IPS-11a (cell line): ENCODE measurements around the gene FAM98B.

Source experiments
- H3K4me3 ChIP-seq: one replicate; pipeline ENCODE4 v1.5.1; 2013; ENCODE audit warnings: low read depth, low read length, control low read depth

Gene FAM98B

GRCh38 chr15:38460543-38460942 is 6.6 kb downstream of the FAM98B start:
- no peak overlapping the region for H3K4me3 ChIP-seq

- H3K4me3 ChIP-seq = no peak overlapping the region
Observed at GRCh38 chr15:38461066-38461833, 7.3 kb downstream of the FAM98B start.

- no peak overlapping the region for H3K4me3 ChIP-seq
Observed at GRCh38 chr15:38463893-38464292, 10.0 kb downstream of the FAM98B start.

DNA sequence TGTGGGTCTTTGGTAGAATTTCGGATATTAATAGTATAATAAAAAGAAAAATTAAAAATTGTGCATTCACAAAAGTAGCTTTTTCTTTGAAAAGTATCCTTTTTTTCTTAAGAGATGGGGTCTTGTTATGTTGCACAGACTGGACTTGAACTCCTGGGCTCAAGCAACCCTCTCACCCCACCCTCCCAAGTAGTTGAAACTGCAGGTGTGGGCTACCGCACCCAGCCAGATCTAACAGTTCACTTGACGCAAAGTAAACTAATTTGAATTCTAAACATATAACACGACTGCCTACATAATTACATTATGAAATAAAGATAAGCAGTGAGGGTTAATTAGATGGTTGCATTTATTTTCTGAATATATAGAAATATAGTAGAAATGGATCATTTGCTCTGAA is 10.7 kb downstream of the FAM98B start:
- no peak overlapping the region for H3K4me3 ChIP-seq

DNA sequence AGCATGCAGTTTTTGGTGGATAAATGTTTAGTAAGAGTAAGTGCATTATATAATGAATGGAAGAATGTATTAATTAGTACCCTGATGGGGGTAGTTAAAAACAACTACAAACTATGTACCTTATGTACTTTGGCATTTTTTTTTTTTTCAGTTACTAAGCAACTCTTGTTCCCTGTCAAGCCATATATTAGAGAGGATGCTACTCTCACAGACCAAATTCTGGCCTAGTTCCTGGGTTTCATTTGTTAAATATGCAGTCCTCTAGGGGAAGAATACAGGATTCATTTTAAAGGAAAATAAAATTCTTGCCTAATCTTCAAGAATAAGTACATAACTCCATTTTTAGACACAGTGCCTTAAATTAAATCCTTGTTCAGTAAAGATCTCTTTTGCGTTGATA is 16.9 kb downstream of the FAM98B start:
- H3K4me3 ChIP-seq = no peak overlapping the region

DNA sequence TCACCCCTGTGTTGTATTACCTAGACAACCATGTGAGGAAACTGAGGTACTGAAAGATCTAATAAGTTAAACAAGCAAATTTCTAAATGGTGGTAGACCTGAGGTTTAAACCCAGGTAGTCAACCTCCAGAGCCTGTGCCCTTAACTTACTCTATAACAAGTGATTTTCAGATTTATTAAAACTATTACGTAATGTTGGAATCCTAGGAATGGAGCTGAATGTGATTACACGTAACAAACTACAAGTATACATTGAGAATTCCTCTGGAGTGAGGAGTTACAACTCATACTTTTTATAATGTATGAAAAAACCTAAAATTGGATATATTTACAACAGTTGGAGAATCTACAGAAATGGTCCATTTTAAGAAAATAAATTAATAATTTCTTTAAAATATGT is 18.0 kb downstream of the FAM98B start:
- no peak overlapping the region for H3K4me3 ChIP-seq

- no peak overlapping the region for H3K4me3 ChIP-seq
Observed at GRCh38 chr15:38474155-38474757, 20.3 kb downstream of the FAM98B start.

GRCh38 chr15:38475361-38475760 is 21.4 kb downstream of the FAM98B start:
- no peak overlapping the region for H3K4me3 ChIP-seq

DNA sequence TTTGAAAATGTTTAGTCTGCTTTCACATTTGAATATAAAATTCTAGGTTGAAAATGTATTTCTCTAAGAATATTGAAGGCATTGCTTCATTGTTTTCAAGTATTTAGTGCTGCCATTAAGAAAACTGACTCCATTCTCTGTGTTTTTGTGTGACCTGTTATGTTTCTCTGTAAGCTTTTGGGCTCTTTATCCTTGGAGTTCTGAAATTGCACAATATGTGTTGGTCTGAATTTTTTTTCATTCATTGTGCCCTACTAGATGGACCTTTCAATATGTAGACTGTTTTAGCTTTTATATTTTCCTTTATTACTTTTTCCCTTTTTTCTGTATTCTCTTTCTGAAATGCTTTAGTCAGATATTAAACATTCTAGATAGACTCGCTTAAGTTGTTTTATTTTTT is 22.2 kb downstream of the FAM98B start:
- no peak overlapping the region for H3K4me3 ChIP-seq

DNA sequence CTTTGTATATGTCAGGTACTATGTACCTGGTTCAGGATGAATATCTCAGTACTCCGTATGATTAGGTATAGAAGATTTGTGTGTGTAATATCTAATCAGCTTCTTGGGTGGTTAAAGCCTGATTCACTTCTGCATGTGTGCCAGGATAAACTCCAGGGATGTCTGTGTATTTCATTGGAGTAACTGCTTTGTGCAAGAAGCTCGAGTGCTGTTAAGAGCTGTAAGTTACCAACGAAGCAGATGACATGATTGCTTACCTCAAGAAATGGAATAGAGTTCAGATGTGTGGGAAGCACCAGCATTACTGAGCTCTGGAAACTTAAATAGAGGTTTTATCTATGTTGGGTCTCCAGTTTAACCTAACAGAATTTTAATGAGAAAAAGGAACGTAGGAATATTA is 23.7 kb downstream of the FAM98B start:
- H3K4me3 ChIP-seq = no peak overlapping the region

DNA sequence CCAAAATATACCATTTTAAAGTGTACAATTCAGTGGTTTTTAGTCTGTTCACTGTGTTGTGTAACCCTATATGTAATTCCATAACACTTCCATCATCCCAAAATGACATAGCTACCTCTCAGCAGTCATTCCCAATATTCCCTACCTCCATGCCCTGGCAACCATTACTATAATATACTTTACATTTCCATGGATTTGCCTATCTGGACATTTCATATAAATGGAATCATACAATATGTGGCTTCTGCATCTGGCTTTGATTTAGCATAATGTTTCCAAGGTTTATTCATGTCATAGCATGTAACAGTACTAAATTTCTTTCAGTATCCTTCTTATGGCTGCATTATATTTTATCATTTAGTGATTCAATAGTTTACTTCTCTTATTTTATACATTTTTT is 25.3 kb downstream of the FAM98B start:
- no peak overlapping the region for H3K4me3 ChIP-seq

DNA sequence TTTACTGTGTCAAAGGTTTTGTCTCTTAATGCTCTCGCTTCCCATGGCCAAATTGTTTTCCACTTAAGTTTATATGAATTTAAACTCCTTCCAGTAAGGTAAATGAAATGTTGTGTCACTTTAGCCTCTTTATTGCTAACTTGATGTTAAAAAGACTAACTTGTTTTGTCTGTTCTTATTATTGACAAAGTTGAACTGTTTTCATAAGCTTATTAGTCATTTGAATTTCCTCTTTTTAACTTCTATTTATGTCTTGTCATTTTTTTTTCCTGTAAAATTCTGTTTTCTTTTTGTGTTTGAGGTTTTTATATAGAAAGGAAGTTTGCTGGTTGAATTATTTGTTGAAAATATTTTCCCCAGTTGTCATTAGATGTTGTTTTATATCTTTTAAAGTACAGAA is 25.8 kb downstream of the FAM98B start:
- H3K4me3 ChIP-seq = no peak overlapping the region

DNA sequence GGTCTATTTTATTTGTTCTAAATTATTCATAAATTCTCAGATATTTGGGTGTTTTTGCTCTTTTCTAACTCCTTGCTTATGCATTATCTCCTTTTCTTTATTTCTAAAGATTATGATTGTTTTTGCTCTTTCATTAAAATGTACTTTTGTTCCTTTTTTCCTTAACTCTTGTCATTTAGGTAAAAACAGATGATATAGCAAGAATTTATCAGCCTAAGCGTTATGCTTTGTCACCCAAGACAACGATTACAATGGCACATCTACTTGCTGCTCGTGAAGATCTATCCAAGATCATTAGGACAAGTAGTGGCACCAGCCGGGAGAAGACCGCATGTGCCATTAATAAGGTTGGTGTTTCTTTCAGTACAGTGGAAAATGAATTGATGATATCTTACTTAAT is 27.2 kb downstream of the FAM98B start:
- H3K4me3 ChIP-seq = no peak overlapping the region

GRCh38 chr15:38481761-38482160 is 27.8 kb downstream of the FAM98B start:
- no peak overlapping the region for H3K4me3 ChIP-seq

- H3K4me3 ChIP-seq = no peak overlapping the region
Observed at GRCh38 chr15:38482572-38482971, 28.6 kb downstream of the FAM98B start.

GRCh38 chr15:38486936-38487335 is 33.0 kb downstream of the FAM98B start:
- H3K4me3 ChIP-seq = no peak overlapping the region

DNA sequence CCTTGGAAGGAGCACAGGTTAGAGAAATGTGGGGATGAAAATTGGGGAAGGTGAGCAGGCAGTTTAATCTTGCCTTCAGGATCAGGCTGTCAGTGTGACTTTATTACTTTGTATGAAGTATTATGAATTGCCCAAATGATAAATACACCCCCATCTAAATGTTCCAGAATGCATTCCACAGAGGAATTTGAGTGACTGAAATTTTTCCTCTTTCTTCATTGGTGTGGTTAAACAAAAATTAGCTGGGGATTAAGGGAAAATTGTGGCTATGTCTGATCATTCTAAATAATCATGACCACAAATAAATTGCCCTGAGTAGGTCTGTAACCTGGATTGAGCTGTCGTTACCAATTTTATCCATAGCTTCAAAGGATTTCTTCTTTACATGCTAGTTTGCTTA is 33.5 kb downstream of the FAM98B start:
- no peak overlapping the region for H3K4me3 ChIP-seq

DNA sequence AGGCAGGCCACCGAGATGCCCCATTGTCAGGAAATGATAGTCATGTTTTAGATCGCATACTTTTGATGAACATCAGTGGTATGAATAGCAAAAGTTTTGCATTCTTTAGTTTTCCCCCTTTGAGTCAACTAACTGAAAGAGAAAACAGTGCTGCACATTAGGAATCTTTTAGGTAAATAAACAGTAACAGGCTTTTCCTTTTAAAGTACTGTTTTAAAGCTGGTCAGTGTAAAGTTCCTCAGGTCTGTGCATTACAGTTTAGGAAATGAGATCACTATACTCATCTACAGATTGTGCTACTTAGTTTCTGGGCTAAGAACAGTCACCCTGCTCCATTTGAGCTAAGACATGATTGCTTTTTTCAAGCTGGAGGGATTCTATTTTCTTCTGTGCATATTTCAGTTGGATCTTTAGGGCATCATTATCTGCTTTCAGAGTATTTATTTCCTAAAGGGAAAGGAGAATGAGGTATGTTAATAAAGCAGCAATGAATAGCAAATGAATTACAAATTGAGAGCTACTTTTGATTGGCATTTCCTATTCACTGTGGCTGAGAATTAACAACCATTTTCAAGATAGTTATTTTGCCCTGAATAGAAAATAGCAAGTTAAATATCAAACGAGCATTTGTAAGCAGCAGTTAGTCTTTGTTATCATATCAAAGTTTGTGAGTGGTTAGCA is 36.5 kb downstream of the FAM98B start:
- no peak overlapping the region for H3K4me3 ChIP-seq

GRCh38 chr15:38496151-38496550 is 42.2 kb downstream of the FAM98B start:
- H3K4me3 ChIP-seq = no peak overlapping the region

DNA sequence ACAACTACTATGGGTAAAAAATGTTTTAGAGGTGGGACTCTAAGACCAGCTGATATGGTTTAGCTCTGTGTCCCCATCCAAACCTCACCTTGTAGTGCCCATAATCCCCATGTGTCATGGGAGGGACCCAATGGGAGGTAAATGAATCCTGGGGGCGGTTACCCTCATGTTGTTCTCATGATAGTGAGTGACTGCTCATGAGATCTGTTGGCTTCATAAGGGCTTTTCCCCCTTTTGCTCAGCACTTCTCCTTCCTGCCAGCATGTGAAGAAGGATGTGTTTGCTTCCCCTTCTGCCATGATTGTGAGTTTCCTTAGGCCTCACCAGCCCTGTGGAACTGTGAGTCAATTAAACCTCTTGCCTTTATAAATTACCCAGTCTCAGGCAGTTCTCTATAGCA is 45.7 kb downstream of the FAM98B start:
- no peak overlapping the region for H3K4me3 ChIP-seq

DNA sequence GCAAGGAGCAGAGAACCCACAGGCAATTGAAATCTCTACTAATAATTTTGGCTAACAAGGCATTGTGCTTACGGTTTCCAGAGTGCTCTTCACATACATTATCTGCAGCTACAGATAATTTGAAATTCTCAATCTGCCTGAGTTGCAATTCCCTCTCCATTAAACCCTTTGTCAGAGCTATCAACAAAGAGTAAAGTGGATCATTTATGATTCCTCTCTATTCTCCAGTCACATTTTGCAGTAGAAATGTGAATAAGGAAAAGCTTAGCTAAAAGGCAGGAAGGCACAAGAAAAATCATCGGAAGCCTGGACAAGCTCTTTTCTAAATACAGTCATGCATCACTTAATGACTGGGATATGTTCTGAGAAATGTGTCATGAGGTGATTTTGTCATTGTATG is 49.6 kb downstream of the FAM98B start:
- no peak overlapping the region for H3K4me3 ChIP-seq
